HepG2 (cell line): ENCODE measurements around the gene VARS2. TPM values are rescaled to one million over a fixed set of nuclear protein-coding genes. Genes with fewer than 3 reads are reported as not detected.

ENCODE experiments used
- BATF2 ChIP-seq: sonication (generic); formaldehyde crosslinking; IDR thresholded peaks from 2 replicates; pipeline ENCODE4 v1.8.0; 2022; ENCODE audit warnings: mild to moderate bottlenecking, missing genetic modification reagents, moderate library complexity
- CBX2 ChIP-seq, 2 experiments: fragments of 200-600 bp in 1 of 2; sonication (generic); formaldehyde crosslinking in 1 of 2; IDR thresholded peaks; 2 replicates each; pipeline versions ENCODE4 v1.7.0 to v1.8.1; 2018 to 2022; ENCODE audit warnings: low read depth in 2 of 2, low read length in 1 of 2, mild to moderate bottlenecking in 1 of 2, missing genetic modification reagents in 1 of 2
- ESRRA ChIP-seq: sonication (generic); formaldehyde crosslinking; IDR thresholded peaks from 2 replicates; pipeline ENCODE4 v1.5.1; 2020; ENCODE audit warnings: mild to moderate bottlenecking, low read depth, missing genetic modification reagents
- FOXK1 ChIP-seq: sonication (generic); formaldehyde crosslinking; IDR thresholded peaks from 2 replicates; pipeline ENCODE4 v1.4.0; 2020; ENCODE audit warnings: low read depth, missing genetic modification reagents, borderline replicate concordance
- HNRNPL ChIP-seq: fragments of 200-400 bp; formaldehyde crosslinking; IDR thresholded peaks from 2 replicates; pipeline ENCODE4 v1.6.1; 2017; ENCODE audit warnings: mild to moderate bottlenecking, low read depth, low read length
- HOXA3 ChIP-seq: sonication (generic); formaldehyde crosslinking; IDR thresholded peaks from 2 replicates; pipeline ENCODE4 v1.5.0; 2020; ENCODE audit warnings: missing genetic modification reagents
- IRF2 ChIP-seq: IDR thresholded peaks from 2 replicates; pipeline ENCODE4 v1.6.1; 2018; ENCODE audit warnings: missing genetic modification reagents, missing compliant biosample characterization
- IRF9 ChIP-seq: sonication (generic); formaldehyde crosslinking; IDR thresholded peaks from 2 replicates; pipeline ENCODE4 v1.8.0; 2022; ENCODE audit warnings: missing genetic modification reagents, mild to moderate bottlenecking, borderline replicate concordance
- KAT2B ChIP-seq: fragments of 150-350 bp; IDR thresholded peaks from 2 replicates; pipeline ENCODE4 v1.6.1; 2014; ENCODE audit warnings: low read depth, low read length, borderline replicate concordance
- KDM2A ChIP-seq: sonication (generic); formaldehyde crosslinking; IDR thresholded peaks from 2 replicates; pipeline ENCODE4 v1.4.0; 2020; ENCODE audit warnings: low read depth, missing genetic modification reagents, borderline replicate concordance
- POLR2AphosphoS2 ChIP-seq: IDR thresholded peaks from 2 replicates; pipeline ENCODE4 v1.6.1; 2011; ENCODE audit warnings: low read depth, low read length, improper control_type of control experiment
- SAP130 ChIP-seq: IDR thresholded peaks from 2 replicates; pipeline ENCODE4 v1.6.1; 2016; ENCODE audit warnings: low read depth
- STAT5B ChIP-seq: sonication (generic); formaldehyde crosslinking; IDR thresholded peaks from 2 replicates; pipeline ENCODE4 v1.4.0; 2020; ENCODE audit warnings: missing genetic modification reagents
- TCF7 ChIP-seq: sonication (generic); IDR thresholded peaks from 2 replicates; pipeline ENCODE4 v1.6.1; 2016; ENCODE audit warnings: antibody characterized with exemption, low read depth
- ZBTB3 ChIP-seq: sonication (generic); formaldehyde crosslinking; IDR thresholded peaks from 2 replicates; pipeline ENCODE4 v1.4.0; 2020; ENCODE audit warnings: low read depth, mild to moderate bottlenecking, moderate library complexity, missing genetic modification reagents, borderline replicate concordance
- ZMAT3 ChIP-seq: sonication (generic); formaldehyde crosslinking; conservative IDR thresholded peaks from 2 replicates; pipeline ENCODE4 v1.7.0; 2021; ENCODE audit warnings: missing genetic modification reagents
- ZNF180 ChIP-seq: sonication (generic); formaldehyde crosslinking; IDR thresholded peaks from 2 replicates; pipeline ENCODE4 v1.4.0; 2020; ENCODE audit warnings: low read depth, missing genetic modification reagents, borderline replicate concordance
- ZNF552 ChIP-seq: sonication (generic); formaldehyde crosslinking; IDR thresholded peaks from 2 replicates; pipeline ENCODE4 v1.9.0; 2022; ENCODE audit warnings: missing genetic modification reagents, mild to moderate bottlenecking, borderline replicate concordance
- ZNF572 ChIP-seq: sonication (generic); formaldehyde crosslinking; IDR thresholded peaks from 2 replicates; pipeline ENCODE4 v1.5.1; 2020; ENCODE audit warnings: mild to moderate bottlenecking, missing genetic modification reagents
- polyA plus RNA-seq, 8 experiments: library from polyadenylated mRNA; depleted of rRNA in 3 of 8; stranded (reverse) in 7 of 8; unstranded in 1 of 8; fragments of >200 nt; fragmentation: Illumina TruSeq in 4 of 8; extraction: Trizol in 4 of 8; gene quantifications; 2 replicates each; pipeline versions ENCODE4 v1.2.1 to v1.2.3, GENCODE V29; 2011 to 2016; ENCODE audit warnings: low read depth in 4 of 8, missing spikeins in 1 of 8, mixed read lengths in 1 of 8; ENCODE audit not compliant: insufficient read depth in 1 of 8
- total RNA-seq, 5 experiments: library from RNA; depleted of rRNA; stranded (reverse); fragments of >200 nt; fragmentation: Illumina TruSeq; extraction: Trizol; gene quantifications; 2 replicates each; pipeline ENCODE4 v1.2.3, GENCODE V29; 2016; ENCODE audit warnings: low read depth in 1 of 5
- TF ChIP-seq, protein P1 (sequence below): sonication (generic); formaldehyde crosslinking; IDR thresholded peaks from 2 replicates; pipeline ENCODE4 v1.4.0; 2020; ENCODE audit warnings: low read depth, mild to moderate bottlenecking, missing genetic modification reagents
- TF ChIP-seq, protein P2 (sequence below): sonication (generic); formaldehyde crosslinking; IDR thresholded peaks from 2 replicates; pipeline ENCODE4 v1.5.1; 2020; ENCODE audit warnings: mild to moderate bottlenecking, missing genetic modification reagents, moderate library complexity

The VARS2 gene
- total and polyA plus RNA-seq, 2 of the 13 experiments (the other 11 are each of a cell fraction or from before 2014, with no cell fraction given) = 61.8 to 71.8 TPM

- TF ChIP-seq, protein P1, sequence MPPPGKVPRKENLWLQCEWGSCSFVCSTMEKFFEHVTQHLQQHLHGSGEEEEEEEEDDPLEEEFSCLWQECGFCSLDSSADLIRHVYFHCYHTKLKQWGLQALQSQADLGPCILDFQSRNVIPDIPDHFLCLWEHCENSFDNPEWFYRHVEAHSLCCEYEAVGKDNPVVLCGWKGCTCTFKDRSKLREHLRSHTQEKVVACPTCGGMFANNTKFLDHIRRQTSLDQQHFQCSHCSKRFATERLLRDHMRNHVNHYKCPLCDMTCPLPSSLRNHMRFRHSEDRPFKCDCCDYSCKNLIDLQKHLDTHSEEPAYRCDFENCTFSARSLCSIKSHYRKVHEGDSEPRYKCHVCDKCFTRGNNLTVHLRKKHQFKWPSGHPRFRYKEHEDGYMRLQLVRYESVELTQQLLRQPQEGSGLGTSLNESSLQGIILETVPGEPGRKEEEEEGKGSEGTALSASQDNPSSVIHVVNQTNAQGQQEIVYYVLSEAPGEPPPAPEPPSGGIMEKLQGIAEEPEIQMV (CRISPR knock-in tag) = no peak
- TF ChIP-seq HNRNPL (0 out of 2 replicates have a peak, but pooled peaks have one; percentile 12), IRF9 (CRISPR knock-in tag) (0 out of 2 replicates have a peak, but pooled peaks have one; percentile 15), ZBTB3 (CRISPR knock-in tag) (no peak), TCF7 (0 out of 2 replicates have a peak, but pooled peaks have one; percentile 3), HOXA3 (0 out of 2 replicates have a peak, but pooled peaks have one; percentile 4), ZNF572 (CRISPR knock-in tag) (no peak; the same call in 1 of the 2 replicates), KAT2B (no peak), ESRRA (CRISPR knock-in tag) (no peak), SAP130 (CRISPR knock-in tag) (peak; percentile 73), FOXK1 (CRISPR knock-in tag) (no peak), IRF2 (CRISPR knock-in tag) (no peak), ZMAT3 (CRISPR knock-in tag) (peak; percentile 9; the same call in 1 of the 2 replicates), ZNF180 (CRISPR knock-in tag) (no peak), ZNF552 (CRISPR knock-in tag) (no peak), KDM2A (CRISPR knock-in tag) (no peak), CBX2 (IDR thresholded peaks at IDR 0.05; ENCODE audit: low read depth, low read length) (no peak), CBX2 (CRISPR knock-in tag; IDR thresholded peaks at IDR 0.05; ENCODE audit: low read depth) (no peak), POLR2AphosphoS2 (no peak), BATF2 (CRISPR knock-in tag) (no peak), STAT5B (CRISPR knock-in tag) (no peak)
- TF ChIP-seq, protein P2, sequence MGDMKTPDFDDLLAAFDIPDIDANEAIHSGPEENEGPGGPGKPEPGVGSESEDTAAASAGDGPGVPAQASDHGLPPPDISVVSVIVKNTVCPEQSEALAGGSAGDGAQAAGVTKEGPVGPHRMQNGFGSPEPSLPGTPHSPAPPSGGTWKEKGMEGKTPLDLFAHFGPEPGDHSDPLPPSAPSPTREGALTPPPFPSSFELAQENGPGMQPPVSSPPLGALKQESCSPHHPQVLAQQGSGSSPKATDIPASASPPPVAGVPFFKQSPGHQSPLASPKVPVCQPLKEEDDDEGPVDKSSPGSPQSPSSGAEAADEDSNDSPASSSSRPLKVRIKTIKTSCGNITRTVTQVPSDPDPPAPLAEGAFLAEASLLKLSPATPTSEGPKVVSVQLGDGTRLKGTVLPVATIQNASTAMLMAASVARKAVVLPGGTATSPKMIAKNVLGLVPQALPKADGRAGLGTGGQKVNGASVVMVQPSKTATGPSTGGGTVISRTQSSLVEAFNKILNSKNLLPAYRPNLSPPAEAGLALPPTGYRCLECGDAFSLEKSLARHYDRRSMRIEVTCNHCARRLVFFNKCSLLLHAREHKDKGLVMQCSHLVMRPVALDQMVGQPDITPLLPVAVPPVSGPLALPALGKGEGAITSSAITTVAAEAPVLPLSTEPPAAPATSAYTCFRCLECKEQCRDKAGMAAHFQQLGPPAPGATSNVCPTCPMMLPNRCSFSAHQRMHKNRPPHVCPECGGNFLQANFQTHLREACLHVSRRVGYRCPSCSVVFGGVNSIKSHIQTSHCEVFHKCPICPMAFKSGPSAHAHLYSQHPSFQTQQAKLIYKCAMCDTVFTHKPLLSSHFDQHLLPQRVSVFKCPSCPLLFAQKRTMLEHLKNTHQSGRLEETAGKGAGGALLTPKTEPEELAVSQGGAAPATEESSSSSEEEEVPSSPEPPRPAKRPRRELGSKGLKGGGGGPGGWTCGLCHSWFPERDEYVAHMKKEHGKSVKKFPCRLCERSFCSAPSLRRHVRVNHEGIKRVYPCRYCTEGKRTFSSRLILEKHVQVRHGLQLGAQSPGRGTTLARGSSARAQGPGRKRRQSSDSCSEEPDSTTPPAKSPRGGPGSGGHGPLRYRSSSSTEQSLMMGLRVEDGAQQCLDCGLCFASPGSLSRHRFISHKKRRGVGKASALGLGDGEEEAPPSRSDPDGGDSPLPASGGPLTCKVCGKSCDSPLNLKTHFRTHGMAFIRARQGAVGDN (CRISPR knock-in tag) = peak; percentile 28; the same call in 1 of the 2 replicates
Measured at GRCh38 chr6:30885481-30885998, 28.5 kb upstream of the VARS2 start (continued).
